ENCODE data around the gene EYS. TPM values are rescaled to one million over a fixed set of nuclear protein-coding genes. Genes with fewer than 3 reads are reported as not detected.

Gene EYS
- total and polyA plus RNA-seq, 2 of the 13 experiments (the other 11 are each of a cell fraction or from before 2014, with no cell fraction given): 0.04 to 0.07 TPM

DNA sequence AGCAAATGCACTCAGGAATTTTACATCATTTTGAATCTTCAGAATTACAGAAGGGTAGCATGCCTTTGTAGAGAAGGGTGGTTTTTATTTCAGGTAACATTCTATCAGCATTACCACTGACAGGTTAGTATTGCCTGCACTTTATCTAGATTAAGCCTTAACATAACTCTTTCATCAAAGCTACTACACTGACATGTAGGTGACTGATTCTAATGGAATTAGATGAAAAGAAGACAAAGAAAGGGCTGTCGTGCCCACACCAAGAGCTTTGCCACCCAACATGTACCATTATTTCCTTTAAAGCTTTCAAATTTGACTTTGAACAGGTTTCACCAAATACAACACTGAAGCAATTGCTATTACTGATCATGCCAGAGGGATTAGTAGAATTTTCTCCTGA lies 551.9 kb downstream of the EYS start:
- H3K9ac ChIP-seq (ENCODE audit: insufficient read depth, low read depth, low read length): no peak overlapping the region
- peaks cover 4% of the 10 kb centered on the region; the same call in 1 of the 2 replicates for H3K9me3 ChIP-seq (ENCODE audit: low read length)
- CTCF ChIA-PET (ENCODE audit: low intra/inter-chr PET ratio, low total read pairs): no interaction called here
- in situ Hi-C loops (cut with HindIII; ENCODE audit: extremely low pct_ligation_motif_present, low pct_unique_long_range_greater_than_20kb) (no loop called here), intact Hi-C loops (cut with micrococcal nuclease; ENCODE audit: unreplicated experiment) (no loop called here)
- ATAC-seq (no peak), DNase-seq (ENCODE audit: low spot score) (no peak), FAIRE-seq (no peak)
- no peaks in the 10 kb centered on the region for H3K36me3 ChIP-seq (replicated peaks in 1 of 2; ENCODE audit: control insufficient read depth in 1 of 2, insufficient read depth in 2 of 2, low read length in 2 of 2)
- no peak overlapping the region for H3K4me3 ChIP-seq (replicated peaks in 1 of 3; ENCODE audit: insufficient read depth in 1 of 3, low read depth in 2 of 3, low read length in 3 of 3)
- H3K4me2 ChIP-seq (ENCODE audit: low read depth, low read length): no peak overlapping the region
- no peaks in the 10 kb centered on the region for H3K4me1 ChIP-seq (ENCODE audit: insufficient read depth, low read length)
- BruUV-seq (replicated peaks): no TSS peak
- no peaks in the 10 kb centered on the region for H3K79me2 ChIP-seq (ENCODE audit: insufficient read depth, low read length)
- POLR2A ChIA-PET: no interaction called here
- TF ChIP-seq ESRRA (CRISPR knock-in tag; IDR thresholded peaks at IDR 0.05; ENCODE audit: low read depth) (no peak), ZGPAT (CRISPR knock-in tag; IDR thresholded peaks at IDR 0.05) (no peak), PAF1 (CRISPR knock-in tag; IDR thresholded peaks at IDR 0.05) (no peak), SNAPC4 (CRISPR knock-in tag; IDR thresholded peaks at IDR 0.05) (no peak), KDM3A (CRISPR knock-in tag; IDR thresholded peaks at IDR 0.05; ENCODE audit: low read depth) (no peak), NCOA1 (CRISPR knock-in tag; IDR thresholded peaks at IDR 0.05) (no peak), HNRNPK (IDR thresholded peaks at IDR 0.05; ENCODE audit: low read depth, low read length, poor library complexity, severe bottlenecking) (no peak), ZNF33A (CRISPR knock-in tag; IDR thresholded peaks at IDR 0.05; ENCODE audit: borderline replicate concordance) (no peak), ELF1 (CRISPR knock-in tag; IDR thresholded peaks at IDR 0.05) (no peak)
- TF ChIP-seq, protein P1, sequence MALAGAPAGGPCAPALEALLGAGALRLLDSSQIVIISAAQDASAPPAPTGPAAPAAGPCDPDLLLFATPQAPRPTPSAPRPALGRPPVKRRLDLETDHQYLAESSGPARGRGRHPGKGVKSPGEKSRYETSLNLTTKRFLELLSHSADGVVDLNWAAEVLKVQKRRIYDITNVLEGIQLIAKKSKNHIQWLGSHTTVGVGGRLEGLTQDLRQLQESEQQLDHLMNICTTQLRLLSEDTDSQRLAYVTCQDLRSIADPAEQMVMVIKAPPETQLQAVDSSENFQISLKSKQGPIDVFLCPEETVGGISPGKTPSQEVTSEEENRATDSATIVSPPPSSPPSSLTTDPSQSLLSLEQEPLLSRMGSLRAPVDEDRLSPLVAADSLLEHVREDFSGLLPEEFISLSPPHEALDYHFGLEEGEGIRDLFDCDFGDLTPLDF (CRISPR knock-in tag; IDR thresholded peaks at IDR 0.05): no peak
- TF ChIP-seq, protein P2, sequence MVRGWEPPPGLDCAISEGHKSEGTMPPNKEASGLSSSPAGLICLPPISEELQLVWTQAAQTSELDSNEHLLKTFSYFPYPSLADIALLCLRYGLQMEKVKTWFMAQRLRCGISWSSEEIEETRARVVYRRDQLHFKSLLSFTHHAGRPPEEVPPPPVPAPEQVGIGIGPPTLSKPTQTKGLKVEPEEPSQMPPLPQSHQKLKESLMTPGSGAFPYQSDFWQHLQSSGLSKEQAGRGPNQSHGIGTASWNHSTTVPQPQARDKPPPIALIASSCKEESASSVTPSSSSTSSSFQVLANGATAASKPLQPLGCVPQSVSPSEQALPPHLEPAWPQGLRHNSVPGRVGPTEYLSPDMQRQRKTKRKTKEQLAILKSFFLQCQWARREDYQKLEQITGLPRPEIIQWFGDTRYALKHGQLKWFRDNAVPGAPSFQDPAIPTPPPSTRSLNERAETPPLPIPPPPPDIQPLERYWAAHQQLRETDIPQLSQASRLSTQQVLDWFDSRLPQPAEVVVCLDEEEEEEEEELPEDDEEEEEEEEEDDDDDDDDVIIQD (CRISPR knock-in tag; IDR thresholded peaks at IDR 0.05; ENCODE audit: low read depth): no peak
- WGBS (ENCODE audit: low lambda C conversion rate): 0% methylated on average over 1 of the region's 1 CpG
- no peak overlapping the region for H2AFZ ChIP-seq (ENCODE audit: low read length)
- H3K27me3 ChIP-seq (ENCODE audit: control insufficient read depth in 1 of 2, insufficient read depth in 2 of 2, low read length in 2 of 2): no peaks in the 10 kb centered on the region
- H3K27ac ChIP-seq (ENCODE audit: extremely low read length, insufficient read depth, low read length): no peak overlapping the region
- no peaks in the 10 kb centered on the region for H4K20me1 ChIP-seq (ENCODE audit: insufficient read depth, low read length)

Measured in HepG2 (cell line).